ENCODE data around the gene CBFA2T3.

Gene CBFA2T3

DNA sequence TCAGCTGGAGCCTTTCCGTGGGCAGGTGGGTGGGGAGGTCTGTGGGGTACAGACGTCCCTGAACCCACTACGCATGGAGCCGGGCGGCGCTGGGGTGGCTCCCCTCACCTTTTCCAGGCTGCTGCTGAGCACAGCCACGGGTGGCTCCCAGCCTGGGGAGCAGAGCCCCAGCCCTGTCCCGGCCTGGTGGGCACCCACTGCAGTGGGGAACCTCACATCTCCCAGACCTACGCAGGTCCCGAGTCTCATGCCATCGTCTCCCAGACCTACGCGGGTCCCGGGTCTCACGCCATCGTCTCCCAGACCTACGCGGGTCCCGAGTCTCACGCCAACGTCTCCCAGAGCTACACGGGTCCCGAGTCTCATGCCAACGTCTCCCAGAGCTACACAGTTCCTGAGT, 148.3 kb downstream of the CBFA2T3 start:
- Histone ChIP-seq H2BK15ac (ENCODE audit: low read depth, poor library complexity, severe bottlenecking) (no peak overlapping the region), H3K23ac (ENCODE audit: low read length in 2 of 2) (no peak overlapping the region), H3K4ac (ENCODE audit: low read depth in 1 of 2, low read length in 2 of 2) (no peak overlapping the region), H3K4me3 (ENCODE audit: insufficient read depth in 1 of 2, low read depth in 1 of 2, low read length in 2 of 2) (no peak overlapping the region), H2BK12ac (ENCODE audit: low read length in 2 of 2) (no peak overlapping the region), H3K36me3 (ENCODE audit: control insufficient read depth in 1 of 2, insufficient read depth in 2 of 2, low read depth in 1 of 2, low read length in 2 of 2) (peaks cover 17 to 67% of the 10 kb centered on the region in 2 experiments), H2BK5ac (ENCODE audit: low read depth, low read length, poor library complexity, severe bottlenecking) (no peak overlapping the region), H3K4me2 (ENCODE audit: low read length, poor library complexity, severe bottlenecking) (no peak overlapping the region), H3K4me1 (ENCODE audit: control insufficient read depth, insufficient read depth, low read depth, low read length) (peaks cover 12% of the 10 kb centered on the region), H2BK120ac (ENCODE audit: low read depth, low read length) (no peak overlapping the region), H3K9me3 (ENCODE audit: control insufficient read depth, low read length) (no peaks in the 10 kb centered on the region), H3K9ac (ENCODE audit: low read length) (no peak overlapping the region), H3K27me3 (ENCODE audit: control insufficient read depth in 1 of 2, insufficient read depth in 1 of 2, low read length in 2 of 2) (no peaks in the 10 kb centered on the region), H3K27ac (ENCODE audit: low read length, poor library complexity, severe bottlenecking) (no peak overlapping the region), H4K8ac (ENCODE audit: low read length) (no peak overlapping the region), H3K79me1 (replicated peaks; ENCODE audit: low read length, poor library complexity, severe bottlenecking) (no peaks in the 10 kb centered on the region), H3K14ac (ENCODE audit: low read length in 2 of 2) (no peak overlapping the region), H3K18ac (ENCODE audit: low read depth in 1 of 2, low read length in 2 of 2) (no peak overlapping the region), H2AK5ac (ENCODE audit: low read length, severe bottlenecking) (no peak overlapping the region), H4K91ac (ENCODE audit: low read length) (no peak overlapping the region), H2AFZ (ENCODE audit: low read depth, low read length) (no peak overlapping the region)
- DNase-seq = no peak
- 93% methylated on average over 24 of the region's 24 CpGs for WGBS

DNA sequence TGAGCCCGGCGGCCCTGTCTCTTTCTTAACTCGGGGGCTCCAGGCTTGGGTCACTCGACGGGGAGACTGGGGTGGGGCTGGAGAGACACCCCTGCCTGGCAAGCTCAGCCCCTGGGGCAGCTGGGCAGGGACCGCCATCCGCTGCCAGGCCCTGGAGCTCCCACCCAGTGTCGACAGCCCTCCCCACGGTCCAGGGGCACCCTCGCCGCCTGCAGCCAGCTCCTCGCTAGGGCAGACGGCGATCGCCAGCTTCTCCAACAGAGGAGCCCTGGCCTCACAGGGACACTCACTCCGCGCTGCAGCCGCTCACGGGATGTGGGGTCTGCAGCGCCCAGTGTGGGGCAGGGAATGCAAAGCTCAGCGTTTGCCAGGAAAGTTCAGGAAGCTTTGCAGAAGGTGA, 149.3 kb downstream of the CBFA2T3 start:
- no peaks in the 10 kb centered on the region for H3K9me3 ChIP-seq (ENCODE audit: control insufficient read depth, low read length)
- H3K27me3 ChIP-seq (ENCODE audit: control insufficient read depth in 1 of 2, insufficient read depth in 1 of 2, low read length in 2 of 2) = no peaks in the 10 kb centered on the region
- H3K9ac ChIP-seq (ENCODE audit: low read length) = no peak overlapping the region
- no peak overlapping the region for H2BK5ac ChIP-seq (ENCODE audit: low read depth, low read length, poor library complexity, severe bottlenecking)
- no peak overlapping the region for H2BK12ac ChIP-seq (ENCODE audit: low read length in 2 of 2)
- no peak overlapping the region for H3K23ac ChIP-seq (ENCODE audit: low read length in 2 of 2)
- H4K8ac ChIP-seq (ENCODE audit: low read length) = no peak overlapping the region
- H3K4me1 ChIP-seq (ENCODE audit: control insufficient read depth, insufficient read depth, low read depth, low read length) = peaks cover 10% of the 10 kb centered on the region
- no peak overlapping the region for H3K4me3 ChIP-seq (ENCODE audit: insufficient read depth in 1 of 2, low read depth in 1 of 2, low read length in 2 of 2)
- H2AK5ac ChIP-seq (ENCODE audit: low read length, severe bottlenecking) = no peak overlapping the region
- H4K91ac ChIP-seq (ENCODE audit: low read length) = no peak overlapping the region
- no peak overlapping the region for H2BK15ac ChIP-seq (ENCODE audit: low read depth, poor library complexity, severe bottlenecking)
- H3K27ac ChIP-seq (ENCODE audit: low read length, poor library complexity, severe bottlenecking) = no peak overlapping the region
- no peak for DNase-seq
- H3K79me1 ChIP-seq (replicated peaks; ENCODE audit: low read length, poor library complexity, severe bottlenecking) = no peaks in the 10 kb centered on the region
- 97% methylated on average over 21 of the region's 21 CpGs for WGBS
- peaks cover 19 to 72% of the 10 kb centered on the region in 2 experiments for H3K36me3 ChIP-seq (ENCODE audit: control insufficient read depth in 1 of 2, insufficient read depth in 2 of 2, low read depth in 1 of 2, low read length in 2 of 2)
- H3K4me2 ChIP-seq (ENCODE audit: low read length, poor library complexity, severe bottlenecking) = no peak overlapping the region
- no peak overlapping the region for H2BK120ac ChIP-seq (ENCODE audit: low read depth, low read length)
- H3K14ac ChIP-seq (ENCODE audit: low read length in 2 of 2) = no peak overlapping the region
- H3K18ac ChIP-seq (ENCODE audit: low read depth in 1 of 2, low read length in 2 of 2) = no peak overlapping the region
- no peak overlapping the region for H2AFZ ChIP-seq (ENCODE audit: low read depth, low read length)
- no peak overlapping the region for H3K4ac ChIP-seq (ENCODE audit: low read depth in 1 of 2, low read length in 2 of 2)

DNA sequence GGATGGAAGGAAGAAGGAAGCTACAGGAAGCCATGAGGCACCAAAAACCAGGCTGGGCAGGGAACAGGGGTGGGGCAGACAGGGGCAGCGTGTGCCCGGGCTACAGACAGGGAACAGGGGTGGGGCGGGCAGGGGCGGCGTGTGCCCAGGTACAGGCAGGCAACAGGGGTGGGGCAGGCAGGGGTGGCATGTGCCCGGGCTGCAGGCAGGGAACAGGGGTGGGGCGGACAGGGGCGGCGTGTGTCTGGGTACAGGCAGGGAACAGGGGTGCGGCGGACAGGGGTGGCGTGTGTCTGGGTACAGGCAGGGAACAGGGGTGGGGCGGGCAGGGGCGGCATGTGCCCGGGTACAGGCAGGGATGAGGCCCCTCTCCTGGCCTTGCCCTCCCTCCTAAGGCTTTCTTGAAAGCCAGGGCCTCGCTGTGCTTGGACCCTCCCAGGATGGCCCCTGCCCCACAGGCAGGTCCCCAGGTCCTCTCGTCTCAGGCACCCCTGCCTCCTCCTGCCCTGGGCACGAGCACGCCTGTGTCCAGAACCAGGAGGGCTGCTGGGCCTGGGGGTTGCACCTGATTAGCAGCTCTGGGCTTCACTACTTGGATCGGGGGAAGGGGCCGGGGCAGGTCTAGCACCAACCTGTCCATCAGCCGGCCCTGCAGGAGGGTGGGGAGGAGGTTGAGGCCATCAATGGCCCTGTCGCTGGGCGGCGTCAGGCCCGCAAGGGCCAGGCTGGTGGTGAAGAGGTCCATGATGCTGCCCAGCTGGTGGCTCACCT, 150.8 kb downstream of the CBFA2T3 start:
- Histone ChIP-seq H3K27ac (ENCODE audit: low read length, poor library complexity, severe bottlenecking) (no peak overlapping the region), H4K8ac (ENCODE audit: low read length) (no peak overlapping the region), H3K14ac (ENCODE audit: low read length in 2 of 2) (no peak overlapping the region), H2BK12ac (ENCODE audit: low read length in 2 of 2) (no peak overlapping the region), H3K9me3 (ENCODE audit: control insufficient read depth, low read length) (no peaks in the 10 kb centered on the region), H3K27me3 (ENCODE audit: control insufficient read depth in 1 of 2, insufficient read depth in 1 of 2, low read length in 2 of 2) (no peaks in the 10 kb centered on the region), H3K18ac (ENCODE audit: low read depth in 1 of 2, low read length in 2 of 2) (no peak overlapping the region), H3K4ac (ENCODE audit: low read depth in 1 of 2, low read length in 2 of 2) (no peak overlapping the region), H3K4me1 (ENCODE audit: control insufficient read depth, insufficient read depth, low read depth, low read length) (no peaks in the 10 kb centered on the region), H3K79me1 (replicated peaks; ENCODE audit: low read length, poor library complexity, severe bottlenecking) (no peaks in the 10 kb centered on the region), H2BK5ac (ENCODE audit: low read depth, low read length, poor library complexity, severe bottlenecking) (no peak overlapping the region), H3K9ac (ENCODE audit: low read length) (no peak overlapping the region), H4K91ac (ENCODE audit: low read length) (no peak overlapping the region), H2BK15ac (ENCODE audit: low read depth, poor library complexity, severe bottlenecking) (no peak overlapping the region), H3K36me3 (ENCODE audit: control insufficient read depth in 1 of 2, insufficient read depth in 2 of 2, low read depth in 1 of 2, low read length in 2 of 2) (peaks cover 30 to 87% of the 10 kb centered on the region in 2 experiments), H3K4me2 (ENCODE audit: low read length, poor library complexity, severe bottlenecking) (no peak overlapping the region), H2AFZ (ENCODE audit: low read depth, low read length) (no peak overlapping the region), H3K4me3 (ENCODE audit: insufficient read depth in 1 of 2, low read depth in 1 of 2, low read length in 2 of 2) (no peak overlapping the region), H2BK120ac (ENCODE audit: low read depth, low read length) (no peak overlapping the region), H2AK5ac (ENCODE audit: low read length, severe bottlenecking) (no peak overlapping the region), H3K23ac (ENCODE audit: low read length in 2 of 2) (no peak overlapping the region)
- DNase-seq = no peak
- WGBS = 99% methylated on average over 23 of the region's 26 CpGs

DNA sequence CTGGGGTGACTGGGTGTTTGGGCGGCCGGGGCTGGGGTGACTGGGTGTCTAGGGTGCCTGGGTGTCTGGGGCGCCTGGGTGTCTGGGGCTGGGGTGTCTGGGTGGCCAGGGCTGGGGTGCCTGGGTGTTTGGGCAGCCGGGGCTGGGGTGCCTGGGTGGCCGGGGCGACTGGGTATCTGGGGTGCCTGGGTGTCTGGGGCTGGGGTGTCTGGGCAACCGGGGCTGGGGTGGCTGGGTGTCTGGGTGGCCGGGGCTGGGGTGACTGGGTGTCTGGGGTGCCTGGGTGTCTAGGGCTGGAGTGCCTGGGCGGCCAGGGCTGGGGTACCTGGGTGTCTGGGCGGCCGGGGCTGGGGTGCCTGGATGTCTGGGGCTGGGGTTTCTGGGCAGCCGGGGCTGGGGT, 151.9 kb downstream of the CBFA2T3 start:
- no peak overlapping the region for H4K8ac ChIP-seq (ENCODE audit: low read length)
- no peaks in the 10 kb centered on the region for H3K27me3 ChIP-seq (ENCODE audit: control insufficient read depth in 1 of 2, insufficient read depth in 1 of 2, low read length in 2 of 2)
- no peak overlapping the region for H3K4me3 ChIP-seq (ENCODE audit: insufficient read depth in 1 of 2, low read depth in 1 of 2, low read length in 2 of 2)
- H3K9me3 ChIP-seq (ENCODE audit: control insufficient read depth, low read length) = no peaks in the 10 kb centered on the region
- WGBS = 91% methylated on average over 11 of the region's 12 CpGs
- H3K4ac ChIP-seq (ENCODE audit: low read depth in 1 of 2, low read length in 2 of 2) = no peak overlapping the region
- H3K4me1 ChIP-seq (ENCODE audit: control insufficient read depth, insufficient read depth, low read depth, low read length) = no peaks in the 10 kb centered on the region
- no peak overlapping the region for H2BK5ac ChIP-seq (ENCODE audit: low read depth, low read length, poor library complexity, severe bottlenecking)
- H2AK5ac ChIP-seq (ENCODE audit: low read length, severe bottlenecking) = no peak overlapping the region
- no peak overlapping the region for H3K23ac ChIP-seq (ENCODE audit: low read length in 2 of 2)
- no peak overlapping the region for H4K91ac ChIP-seq (ENCODE audit: low read length)
- no peak overlapping the region for H3K9ac ChIP-seq (ENCODE audit: low read length)
- peaks cover 30 to 88% of the 10 kb centered on the region in 2 experiments for H3K36me3 ChIP-seq (ENCODE audit: control insufficient read depth in 1 of 2, insufficient read depth in 2 of 2, low read depth in 1 of 2, low read length in 2 of 2)
- no peak for DNase-seq
- no peak overlapping the region for H3K4me2 ChIP-seq (ENCODE audit: low read length, poor library complexity, severe bottlenecking)
- H3K14ac ChIP-seq (ENCODE audit: low read length in 2 of 2) = no peak overlapping the region
- H2BK15ac ChIP-seq (ENCODE audit: low read depth, poor library complexity, severe bottlenecking) = no peak overlapping the region
- no peak overlapping the region for H3K18ac ChIP-seq (ENCODE audit: low read depth in 1 of 2, low read length in 2 of 2)
- H2BK120ac ChIP-seq (ENCODE audit: low read depth, low read length) = no peak overlapping the region
- no peak overlapping the region for H2BK12ac ChIP-seq (ENCODE audit: low read length in 2 of 2)
- H3K27ac ChIP-seq (ENCODE audit: low read length, poor library complexity, severe bottlenecking) = no peak overlapping the region
- no peak overlapping the region for H2AFZ ChIP-seq (ENCODE audit: low read depth, low read length)
- no peaks in the 10 kb centered on the region for H3K79me1 ChIP-seq (replicated peaks; ENCODE audit: low read length, poor library complexity, severe bottlenecking)

Data from mesenchymal stem cell (in vitro differentiated cells and primary cell).